Hematopoietic multipotent progenitor cell (in vitro differentiated cells): Measurements from ENCODE around the gene VPS33B. TPM values are rescaled to one million over a fixed set of nuclear protein-coding genes. Genes with fewer than 3 reads are reported as not detected.
A peak's percentile ranks its signal among the peaks of the same experiment; 100 is the strongest.
"Not testable (repeated sequence)": the region's sequence is repeated elsewhere in the genome, so short reads cannot be mapped to it uniquely, and the experiment has no call there.

ENCODE experiments used
- DNase-seq, 3 donors: peaks; one replicate each; pipeline ENCODE4 v3.0.0-alpha.2; 2011 to 2015; ENCODE audit warnings: low read depth in 2 of 3, low spot score in 2 of 3
- total RNA-seq: library from RNA; depleted of rRNA; stranded (reverse); fragments of >200 nt; gene quantifications from one replicate; pipeline ENCODE4 v1.2.3, GENCODE V29; 2012

Gene VPS33B
- total RNA-seq, 1 donor: 8.3 TPM

GRCh38 chr15:91032919-91033803, 10.8 kb upstream of the VPS33B start:
- peak in 2 of 3 donors; percentile 58 to 66 for DNase-seq

GRCh38 chr15:91031796-91032195, 9.4 kb upstream of the VPS33B start:
- no peak for DNase-seq

DNA sequence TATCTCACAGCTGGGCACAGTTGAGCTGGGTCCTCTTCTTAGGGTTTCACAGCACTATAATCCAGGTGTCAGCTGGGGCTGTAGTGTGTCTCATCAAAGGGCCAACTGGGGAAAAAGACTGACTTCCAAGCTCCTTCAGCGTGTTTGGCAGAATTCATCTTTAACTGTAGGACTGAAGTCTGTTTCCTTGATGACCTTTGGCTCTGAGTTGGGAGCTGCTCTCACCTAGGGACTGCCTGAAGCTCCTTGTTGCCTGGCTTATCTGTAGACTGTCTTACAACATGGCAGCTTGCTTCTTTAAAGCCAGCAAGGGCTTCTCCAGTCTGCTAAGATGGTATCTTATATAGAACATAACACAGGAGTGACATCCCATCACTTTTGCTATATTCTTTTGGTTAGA, 5.3 kb upstream of the VPS33B start:
- DNase-seq: no peak

DNA sequence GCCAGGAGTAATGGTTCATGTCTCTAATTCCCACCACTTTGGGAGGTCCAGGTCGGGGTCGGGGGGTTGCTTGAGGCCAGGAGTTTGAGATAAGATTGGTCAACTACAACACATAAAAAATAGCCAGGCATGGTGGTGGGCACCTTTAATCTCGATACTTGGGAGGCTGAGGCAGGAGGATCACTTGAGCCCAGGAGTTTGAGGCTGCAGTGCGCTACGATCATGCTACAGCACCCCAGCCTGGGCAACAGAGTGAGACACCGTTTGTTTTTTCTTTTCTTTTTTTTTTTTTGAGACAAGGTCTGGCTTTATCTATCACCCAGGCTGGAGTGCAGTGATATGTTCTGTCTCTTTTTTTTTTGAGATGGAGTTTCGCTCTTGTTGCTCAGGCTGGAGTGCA, 1.3 kb upstream of the VPS33B start:
- DNase-seq: no peak

GRCh38 chr15:91022832-91023129, 387 bp upstream of the VPS33B start:
- no peak for DNase-seq

DNA sequence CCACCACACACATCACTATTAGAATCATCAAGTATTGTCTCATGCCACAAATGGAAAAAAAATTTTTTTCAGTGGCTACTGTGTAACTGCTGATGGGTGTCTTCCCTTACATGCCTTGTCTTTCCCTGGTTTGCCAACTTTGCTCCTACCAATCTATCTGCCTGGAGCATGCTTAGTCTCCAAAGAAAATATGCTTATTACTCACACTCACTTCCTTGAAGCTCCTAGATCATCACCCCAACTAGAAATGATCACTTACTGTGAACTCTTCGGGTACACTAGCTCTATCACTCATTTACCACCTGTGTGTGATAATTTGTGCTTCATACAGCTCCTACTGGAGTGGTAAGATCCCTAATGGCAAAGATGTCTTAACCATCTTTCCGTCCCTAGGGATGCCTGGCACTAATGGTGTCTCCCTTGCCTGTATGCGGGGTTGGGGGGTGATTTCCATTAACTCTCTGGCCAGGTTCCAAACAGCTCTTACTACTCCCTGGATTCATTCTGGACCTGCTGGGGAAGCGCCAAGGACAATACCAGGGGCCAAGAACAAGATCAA, 799 bp downstream of the VPS33B start:
- no peak for DNase-seq

GRCh38 chr15:91018158-91018557, 4.2 kb downstream of the VPS33B start:
- DNase-seq: no peak

DNA sequence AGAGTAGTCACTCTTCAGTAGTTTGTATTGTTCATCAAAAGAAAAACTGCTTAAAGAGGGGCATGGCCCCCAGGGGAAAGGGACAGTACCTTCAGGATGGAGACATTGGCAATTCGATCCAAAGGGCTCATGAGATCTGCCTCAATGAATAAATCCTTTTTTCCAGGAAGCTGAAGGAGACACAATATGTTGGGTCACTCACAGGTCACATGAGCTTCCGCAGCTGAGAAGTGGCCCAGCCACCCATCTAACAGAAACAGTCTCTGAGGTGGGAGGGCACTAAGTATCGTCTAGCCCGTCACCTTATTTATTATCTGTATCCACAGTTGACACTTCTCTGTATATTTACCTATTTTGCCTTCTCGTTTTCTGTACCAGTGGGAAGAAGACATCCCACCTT, 4.7 kb downstream of the VPS33B start:
- DNase-seq: no peak

- not testable (repeated sequence) for DNase-seq
Observed at GRCh38 chr15:91013701-91014100, 8.7 kb downstream of the VPS33B start.

- no peak for DNase-seq
Observed at GRCh38 chr15:91007266-91007665, 15.1 kb downstream of the VPS33B start.

DNA sequence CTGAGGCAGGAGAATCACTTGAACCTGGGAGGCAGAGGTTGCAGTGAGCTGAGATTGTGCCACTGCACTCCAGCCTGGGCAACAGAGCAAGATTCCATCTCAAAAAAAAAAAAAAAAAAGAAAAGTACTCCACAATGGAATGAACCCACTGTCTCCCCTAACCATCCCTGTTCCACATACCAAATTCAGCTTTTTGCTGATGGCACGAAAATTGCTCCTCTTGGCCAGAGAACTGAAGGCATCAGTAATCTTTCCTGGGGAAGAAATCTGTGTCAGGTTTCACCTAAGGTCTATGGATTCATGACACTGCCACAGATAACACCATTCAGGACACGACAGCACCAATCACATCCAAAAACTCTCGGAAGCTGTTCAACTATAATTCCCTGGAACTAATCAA, 21.2 kb downstream of the VPS33B start:
- no peak for DNase-seq

DNA sequence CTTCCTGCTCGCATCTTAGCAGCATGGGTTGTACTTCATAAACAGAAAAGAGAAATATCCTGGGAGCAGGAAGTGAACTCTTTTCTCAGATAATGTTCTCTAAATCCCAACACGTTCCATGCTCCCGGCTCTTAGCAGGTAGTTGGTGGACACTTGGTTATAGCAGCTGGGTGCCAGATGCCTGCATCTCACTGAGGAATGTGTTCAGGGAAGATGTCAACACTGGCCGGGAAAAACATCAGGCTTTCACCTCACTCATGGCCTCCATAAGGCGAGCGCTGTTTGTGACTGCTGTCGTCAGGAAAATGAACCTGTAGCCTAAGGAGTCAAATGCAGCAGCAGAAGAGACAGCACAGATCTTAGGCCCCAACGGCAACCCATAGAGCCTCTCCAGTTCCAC, 23.7 kb downstream of the VPS33B start:
- no peak for DNase-seq

DNA sequence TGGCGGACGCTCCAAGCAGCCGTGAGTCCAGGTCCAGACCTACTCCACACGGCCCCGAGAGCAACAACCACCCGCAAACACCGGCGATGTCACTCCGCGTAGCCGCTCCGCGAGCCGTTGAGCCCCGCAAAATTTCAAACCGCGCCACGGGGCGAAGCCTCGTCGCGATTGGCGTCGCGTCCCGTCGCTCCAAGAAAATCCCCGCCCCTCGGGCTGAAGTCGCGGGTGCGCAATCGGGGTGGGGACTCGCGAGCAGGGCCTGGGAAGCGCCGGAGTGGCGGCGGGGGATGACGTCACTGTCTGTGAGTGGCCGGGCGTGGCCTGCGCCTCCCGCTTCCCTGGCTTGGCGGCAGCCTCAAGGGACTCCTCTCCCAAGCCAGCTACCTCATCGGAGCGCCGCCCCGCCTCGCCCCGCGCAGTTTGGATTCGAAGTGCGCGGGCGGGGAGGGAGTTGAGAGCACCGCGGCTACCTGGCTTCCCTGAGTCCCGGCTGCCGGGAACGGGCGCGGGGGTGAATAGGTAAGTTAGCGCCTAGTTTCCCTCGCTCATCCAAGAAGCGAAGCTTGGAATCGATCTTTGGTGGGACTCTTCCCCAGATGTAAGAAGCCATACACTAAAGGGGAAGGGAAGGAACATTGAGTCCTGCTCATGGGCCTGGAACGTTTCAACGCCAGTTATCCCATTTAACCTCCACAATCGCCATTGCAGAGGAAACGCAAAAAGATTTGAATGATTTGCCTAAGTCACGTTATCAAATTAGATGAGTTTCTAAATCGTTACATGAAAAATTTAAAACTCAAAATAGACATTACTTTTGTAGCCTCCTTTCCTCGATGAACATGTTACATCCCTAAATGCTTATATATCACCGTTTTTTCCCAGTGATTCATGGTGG, 27.7 kb downstream of the VPS33B start, which contains the start of gene PRC1:
TSS of gene PRC1 (minus strand) at position 119 of the 895 bp plus-strand sequence. CDS start at position 1, 118 bp downstream.
- DNase-seq: peak; percentile 87 to 98 (median 95)

DNA sequence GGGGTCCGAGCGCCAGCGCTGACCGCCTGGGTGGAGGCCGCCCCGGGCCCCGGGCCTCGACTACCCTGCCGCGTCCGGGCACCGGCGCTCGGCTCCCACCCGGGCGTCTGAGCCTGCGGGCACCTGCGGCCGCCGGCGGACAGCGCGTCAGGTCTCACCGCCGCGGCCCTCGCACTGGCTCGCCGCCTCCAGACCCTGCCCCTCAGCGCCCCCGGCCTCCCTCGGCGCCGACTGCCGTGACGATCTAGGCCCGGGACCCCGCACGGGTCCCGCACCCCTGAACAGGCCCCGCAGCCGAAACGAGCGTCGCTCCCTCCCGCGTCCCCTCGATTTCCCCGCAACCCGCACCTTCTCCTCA, 28.4 kb downstream of the VPS33B start:
- DNase-seq: no peak

DNA sequence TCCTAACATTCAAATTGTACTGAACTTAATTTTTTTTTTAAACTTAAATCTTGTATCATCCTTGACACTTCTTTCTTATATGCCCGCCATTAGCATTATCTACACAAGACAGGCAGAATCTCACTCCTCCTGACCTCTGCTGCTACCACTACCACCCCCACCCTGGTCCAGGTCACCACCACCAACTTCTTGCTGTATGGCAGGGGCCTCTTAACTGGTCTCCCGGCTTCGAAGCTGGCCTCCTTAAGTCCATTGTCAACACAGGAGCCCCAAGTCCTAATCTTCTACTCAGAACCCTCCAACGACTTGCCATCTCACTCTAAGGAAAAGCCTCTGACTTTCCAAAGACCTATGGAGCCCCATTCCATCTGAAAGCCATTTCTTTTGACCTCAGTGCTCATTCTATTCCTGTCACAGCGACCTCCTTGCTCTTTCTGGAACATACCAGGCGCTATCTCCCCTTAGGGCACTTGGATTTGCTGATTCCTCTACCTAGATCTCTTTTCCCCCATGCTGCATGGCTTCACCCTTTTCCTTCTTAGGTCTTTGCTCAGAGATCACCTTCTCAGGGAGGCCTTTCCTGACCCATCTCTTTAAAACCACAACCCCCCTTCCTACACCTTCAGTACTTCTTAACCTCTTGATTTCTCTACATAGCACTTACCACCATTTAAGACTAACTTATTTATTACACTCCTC, 30.7 kb downstream of the VPS33B start:
- no peak for DNase-seq

DNA sequence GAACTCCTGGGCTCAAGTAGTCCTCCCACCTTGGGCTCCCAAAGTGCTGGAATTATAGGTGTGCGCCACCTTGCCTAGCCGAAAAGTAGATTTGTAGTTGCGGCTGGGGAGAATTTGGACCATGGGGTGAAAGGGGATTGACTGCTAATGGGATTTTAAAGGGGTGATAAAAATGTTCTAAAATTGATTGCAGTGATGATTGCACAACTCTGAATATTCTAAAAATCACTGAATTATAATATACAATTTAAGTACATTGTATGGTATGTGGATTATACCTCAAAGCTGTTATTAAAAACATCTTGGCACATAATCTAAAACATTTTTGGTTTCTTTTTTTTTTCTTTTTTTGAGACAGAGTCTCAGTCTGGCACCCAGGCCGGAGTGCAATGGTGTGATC, 31.9 kb downstream of the VPS33B start:
- no peak for DNase-seq

DNA sequence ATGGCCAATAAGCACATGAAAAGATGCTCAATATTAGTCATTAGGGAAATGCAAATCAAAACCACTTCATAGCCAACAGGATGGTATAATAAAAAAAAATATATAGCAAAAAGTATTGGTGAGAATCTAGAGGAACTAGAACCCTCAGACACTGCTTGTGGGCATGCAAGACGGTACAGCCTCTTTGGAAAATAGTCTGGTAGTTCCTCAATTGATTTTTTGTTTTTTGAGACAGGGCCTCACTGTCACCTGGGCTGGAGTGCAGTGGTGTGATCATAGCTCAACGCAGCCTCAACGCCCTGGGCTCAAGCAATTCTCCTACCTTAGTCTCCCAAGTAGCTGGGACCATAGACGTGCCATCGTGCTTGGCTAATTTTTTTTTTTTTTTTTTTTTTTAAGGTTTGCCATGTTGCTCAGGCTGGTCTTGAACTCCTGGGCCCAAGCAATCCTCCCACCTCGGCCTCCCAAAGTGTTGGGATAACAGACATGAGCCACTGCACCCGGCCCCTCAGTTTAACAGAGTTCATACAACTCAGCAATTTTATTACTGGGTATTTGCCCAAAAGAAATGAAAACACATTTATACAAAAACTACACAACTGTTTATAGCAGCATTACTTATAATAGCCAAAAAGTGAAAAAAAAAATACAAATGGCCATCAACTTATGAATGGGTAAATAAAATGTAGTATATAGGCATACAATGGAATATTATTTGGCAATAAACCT, 33.2 kb downstream of the VPS33B start:
- peak in 1 of 3 donors; percentile 42 for DNase-seq

DNA sequence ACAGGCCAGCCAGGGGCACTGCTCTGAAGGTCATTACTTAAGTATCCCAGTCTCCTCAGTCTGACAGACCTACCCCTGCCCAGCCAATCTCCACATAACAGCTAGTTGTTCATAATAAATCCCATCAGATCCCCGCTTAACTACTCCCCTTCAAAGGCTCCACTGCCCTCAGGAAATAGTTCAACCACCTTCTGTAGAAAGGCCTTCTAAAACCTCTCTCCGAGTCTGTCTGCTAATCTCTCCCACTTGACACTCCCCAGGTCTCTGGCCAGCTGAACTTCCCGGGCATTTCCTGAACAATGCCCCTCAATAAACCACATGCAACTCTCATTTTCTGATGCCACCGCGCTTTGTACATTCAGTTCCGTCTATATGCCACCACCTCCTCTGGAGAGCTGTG, 34.1 kb downstream of the VPS33B start:
- DNase-seq: peak in 2 of 3 donors; percentile 11 to 30

DNA sequence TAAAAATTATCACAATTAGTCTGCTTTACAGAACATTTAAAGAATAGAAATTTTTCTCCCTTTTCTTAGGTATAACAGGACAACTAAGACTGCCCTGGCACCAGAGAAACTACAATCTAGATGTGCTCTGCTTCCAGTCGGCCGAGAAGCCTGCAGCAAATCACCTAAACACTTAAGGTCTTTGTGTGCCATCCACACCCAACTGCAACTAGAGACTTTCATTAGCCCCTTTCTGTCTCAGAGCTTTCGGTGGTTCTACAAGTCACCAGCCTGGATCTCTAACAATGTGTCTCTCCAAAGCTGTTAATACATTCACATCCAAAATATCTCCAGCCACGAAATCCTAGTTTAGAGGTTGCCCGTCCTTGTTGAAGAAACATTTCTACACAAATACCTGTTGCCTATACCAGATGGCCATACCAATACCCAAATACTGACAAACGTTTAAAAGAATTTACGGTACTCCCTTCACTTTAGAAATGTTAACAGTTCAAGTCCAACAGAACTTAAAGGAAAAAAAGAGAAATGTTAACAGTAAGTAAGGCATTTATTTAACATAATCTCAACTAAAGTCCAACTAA, 34.7 kb downstream of the VPS33B start:
- DNase-seq: no peak
